HG03378 (cell line): Measurements from ENCODE around the gene GTSE1.

Experiments
- ATAC-seq: cut with Tn5 transposase; IDR thresholded peaks from one replicate; pipeline ENCODE4 v1.9.1; 2021; ENCODE audit warnings: mild to moderate bottlenecking, moderate library complexity; ENCODE audit not compliant: unreplicated experiment

The GTSE1 gene

GRCh38 chr22:46364341-46365165, 67.9 kb downstream of the GTSE1 start:
- no peak for ATAC-seq

DNA sequence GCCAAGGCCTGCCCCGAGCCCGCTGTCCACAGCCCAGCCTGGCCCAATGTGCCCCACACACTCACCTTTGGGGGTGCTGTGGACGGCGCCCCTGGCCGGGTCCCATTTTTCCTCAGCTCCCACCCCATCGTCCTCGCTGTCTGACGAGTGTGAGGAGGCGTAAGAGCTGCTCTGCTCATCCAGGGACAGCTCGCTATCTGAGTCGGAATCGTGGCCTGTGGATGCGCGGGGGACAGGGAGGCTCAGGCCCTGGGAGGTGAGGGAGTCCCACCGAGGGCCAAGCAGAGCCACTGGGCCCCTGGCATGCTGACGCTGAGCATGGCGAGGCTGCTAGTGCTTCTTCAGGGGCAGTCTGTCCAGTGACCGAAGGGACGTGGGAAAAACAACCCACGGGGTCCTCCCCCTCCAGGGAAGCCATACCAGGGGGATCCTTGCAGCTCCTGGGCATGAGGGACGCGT, 68.5 kb downstream of the GTSE1 start:
- ATAC-seq: no peak

GRCh38 chr22:46366327-46366731, 69.7 kb downstream of the GTSE1 start:
- ATAC-seq: no peak

- no peak for ATAC-seq
Measured at GRCh38 chr22:46366801-46367706, 70.4 kb downstream of the GTSE1 start.

DNA sequence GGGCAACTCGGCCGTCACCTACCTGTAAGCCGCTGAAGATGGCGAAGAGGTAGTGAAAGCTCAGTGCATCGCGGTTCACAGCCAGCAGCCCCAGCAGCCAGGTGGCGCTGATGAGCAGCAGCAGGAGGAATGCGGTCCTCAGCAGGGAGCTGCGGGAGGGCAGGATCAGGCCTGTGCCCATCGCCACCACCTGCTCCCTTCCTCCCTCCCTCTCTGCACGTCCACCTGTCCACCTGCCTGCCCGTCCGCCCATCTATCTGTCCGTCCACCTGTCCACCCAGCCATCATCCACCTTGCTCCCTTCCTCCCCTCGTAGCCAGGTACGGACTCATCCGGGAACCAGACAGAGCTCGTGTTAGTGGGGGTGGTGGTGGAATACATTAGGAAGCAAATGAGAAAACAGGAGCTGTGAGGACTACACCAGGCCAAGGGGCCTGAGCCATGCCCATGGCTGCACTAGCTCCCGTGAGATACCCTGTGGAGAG, 71.1 kb downstream of the GTSE1 start:
- ATAC-seq: no peak

DNA sequence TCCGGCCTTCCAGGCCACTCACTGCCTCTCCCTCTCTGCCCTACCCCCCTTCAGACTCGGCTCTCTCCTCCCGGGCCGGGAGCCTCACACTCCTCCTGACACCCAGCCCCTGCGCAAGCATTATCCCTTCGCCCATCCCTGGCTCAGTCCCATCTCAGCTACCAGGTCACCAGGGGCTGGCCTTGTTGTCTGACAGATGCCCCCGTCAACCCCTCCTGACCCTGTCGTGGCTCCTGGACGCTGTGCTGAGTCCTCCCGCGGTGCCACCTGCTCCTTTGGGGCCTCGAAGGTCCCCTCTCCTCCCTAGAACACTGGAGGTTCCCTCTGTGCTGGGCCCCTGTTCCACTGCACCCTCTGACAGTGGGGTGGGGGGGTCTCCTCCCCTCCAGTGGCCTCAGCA, 71.8 kb downstream of the GTSE1 start:
- ATAC-seq: no peak

GRCh38 chr22:46368871-46369715, 72.4 kb downstream of the GTSE1 start:
- no peak for ATAC-seq

- ATAC-seq: no peak
Measured at GRCh38 chr22:46369716-46370583, 73.3 kb downstream of the GTSE1 start.

DNA sequence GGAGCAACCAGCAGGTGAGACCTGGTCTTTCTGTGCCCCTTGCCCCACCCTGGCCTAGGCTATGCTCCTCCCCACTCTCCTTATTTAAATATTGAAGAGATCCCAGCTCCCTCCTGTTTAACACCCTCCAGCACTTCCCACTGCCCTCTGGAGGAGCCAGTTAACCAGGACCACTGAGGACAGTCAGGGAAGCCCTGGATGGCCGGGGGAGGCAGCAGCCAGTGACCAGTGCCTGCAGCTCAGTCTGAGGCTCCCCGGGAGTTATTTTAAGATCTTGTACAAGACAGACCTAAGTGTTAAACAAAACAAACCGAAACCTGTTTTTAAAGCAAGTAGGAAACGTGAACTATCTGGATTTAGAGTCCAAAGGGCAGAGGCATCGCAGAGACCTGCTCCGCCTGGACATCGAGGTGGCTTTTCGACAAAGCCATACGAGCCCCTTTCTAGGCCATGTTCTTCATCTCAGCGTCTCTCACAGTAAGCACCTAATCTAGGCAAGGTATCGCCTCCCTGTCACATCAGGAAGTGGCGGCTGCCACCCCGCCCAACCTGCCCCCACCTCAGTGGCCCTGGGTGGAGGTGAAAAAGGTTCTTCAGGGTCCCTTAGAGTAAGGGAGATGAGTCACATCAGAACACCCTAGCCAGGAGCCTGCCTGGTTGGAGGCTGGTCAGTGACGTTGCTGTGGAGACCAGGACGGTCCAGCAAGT, 74.1 kb downstream of the GTSE1 start:
- ATAC-seq: no peak

GRCh38 chr22:46371623-46372226, 75.1 kb downstream of the GTSE1 start:
- no peak for ATAC-seq

GRCh38 chr22:46372686-46373085, 76.0 kb downstream of the GTSE1 start:
- ATAC-seq: no peak

DNA sequence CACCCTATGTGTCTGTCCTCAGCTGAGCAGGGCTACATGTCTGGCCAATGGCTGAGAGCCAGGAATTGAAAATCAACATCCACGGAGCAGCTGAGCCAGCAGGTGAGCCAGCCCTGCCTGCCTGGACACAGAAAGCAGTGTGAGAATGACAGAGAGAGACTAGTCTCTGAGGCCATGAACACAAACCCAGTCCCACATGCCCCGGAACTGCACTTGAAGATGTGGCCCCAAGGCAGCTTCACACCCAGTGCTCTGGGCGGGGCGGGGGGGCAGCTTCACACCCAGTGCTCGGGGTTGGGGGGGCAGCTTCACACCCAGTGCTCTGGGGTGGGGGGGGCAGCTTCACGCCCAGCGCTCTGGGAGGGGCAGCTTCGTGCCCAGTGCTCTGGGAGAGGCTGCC, 76.5 kb downstream of the GTSE1 start:
- no peak for ATAC-seq

- no peak for ATAC-seq
Measured at GRCh38 chr22:46373921-46374662, 77.4 kb downstream of the GTSE1 start.

DNA sequence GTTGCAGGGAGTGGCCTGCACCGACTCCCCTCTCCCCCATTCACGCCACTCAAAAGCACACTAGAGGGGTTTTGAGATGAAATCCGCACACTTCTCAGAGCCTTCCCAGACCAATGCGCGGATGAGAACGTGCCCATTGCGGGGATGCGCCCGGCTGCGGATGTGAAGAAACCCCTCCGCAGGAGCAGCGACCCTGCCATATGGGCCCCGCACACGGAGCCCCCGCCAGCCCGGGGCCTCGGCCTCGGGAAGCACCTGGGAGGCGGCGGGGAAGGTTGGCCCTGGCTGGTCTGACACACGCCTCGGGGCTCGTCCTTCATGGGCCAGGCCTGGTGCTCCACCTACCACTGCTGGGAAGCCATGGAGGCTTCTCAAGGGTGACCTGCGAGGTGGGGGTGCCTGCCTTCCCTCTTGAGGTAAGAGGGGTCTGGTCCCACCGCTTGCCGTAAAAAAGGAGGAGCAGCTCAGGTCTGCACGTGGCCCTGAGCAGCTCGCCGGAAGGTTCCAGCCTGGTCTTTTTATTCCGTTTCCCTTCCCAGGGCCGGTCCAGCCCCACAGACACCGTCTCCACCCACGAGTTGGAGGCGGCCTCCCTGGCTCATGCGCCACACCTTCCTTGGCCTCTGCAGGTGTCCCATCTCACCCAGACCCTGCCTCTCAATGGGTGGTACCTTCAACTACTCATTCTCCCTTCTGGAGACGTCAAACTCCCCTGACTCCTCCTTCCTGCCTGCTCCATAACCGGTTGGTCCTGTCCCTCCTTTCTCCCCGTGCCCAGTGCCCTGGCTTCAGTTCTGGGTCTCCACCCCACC, 78.2 kb downstream of the GTSE1 start:
- no peak for ATAC-seq

DNA sequence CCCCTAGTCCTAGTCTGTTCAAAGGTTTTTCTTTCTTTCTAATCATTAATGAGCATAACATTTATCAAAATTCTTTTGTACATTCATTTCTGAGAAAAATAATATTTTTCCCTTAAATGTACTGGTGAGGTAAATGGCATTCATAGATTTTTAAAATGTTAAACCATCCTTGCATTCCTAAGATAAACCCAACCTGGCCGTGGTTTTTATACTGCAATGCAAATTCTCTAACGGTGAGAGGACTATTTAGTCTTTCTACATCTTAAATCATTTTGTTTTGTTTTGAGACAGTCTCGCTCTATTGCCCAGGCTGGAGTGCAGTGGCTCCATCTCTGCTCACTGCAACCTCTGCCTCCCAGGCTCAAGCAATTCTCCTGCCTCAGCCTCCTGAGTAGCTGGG, 79.4 kb downstream of the GTSE1 start:
- no peak for ATAC-seq

- no peak for ATAC-seq
Measured at GRCh38 chr22:46376908-46377524, 80.3 kb downstream of the GTSE1 start.
